Progenitor cell of endocrine pancreas (in vitro differentiated cells): ENCODE results near the gene AMH. TPM values are rescaled to one million over a fixed set of nuclear protein-coding genes. Genes with fewer than 3 reads are reported as not detected.

Source experiments
- DNase-seq: peaks from one replicate; pipeline ENCODE4 v3.0.0; 2021; ENCODE audit warnings: low spot score; ENCODE audit not compliant: unreplicated experiment
- H3K27ac Mint-ChIP-seq: 2 replicates; pipeline ENCODE4 v1.8.0; 2021; ENCODE audit warnings: mild to moderate bottlenecking, moderate library complexity, mixed read lengths
- H3K27me3 Mint-ChIP-seq: 2 replicates; pipeline ENCODE4 v1.8.0; 2021; ENCODE audit warnings: mixed read lengths
- H3K36me3 Mint-ChIP-seq: 2 replicates; pipeline ENCODE4 v1.8.0; 2022; ENCODE audit warnings: mixed read lengths; ENCODE audit not compliant: insufficient read depth
- H3K4me1 Mint-ChIP-seq: 2 replicates; pipeline ENCODE4 v1.8.0; 2021; ENCODE audit warnings: low read depth, mixed read lengths
- H3K4me3 Mint-ChIP-seq: 2 replicates; pipeline ENCODE4 v1.8.0; 2021; ENCODE audit warnings: low read depth, mild to moderate bottlenecking, moderate library complexity, mixed read lengths
- H3K9me3 Mint-ChIP-seq: 2 replicates; pipeline ENCODE4 v1.8.0; 2021; ENCODE audit warnings: low read depth, mixed read lengths
- CTCF ChIP-seq: fragments of 200-600 bp; sonication (generic); IDR thresholded peaks from one replicate; pipeline ENCODE4 v1.5.0; 2021; ENCODE audit warnings: antibody characterized with exemption, mild to moderate bottlenecking; ENCODE audit not compliant: unreplicated experiment
- total RNA-seq: library from RNA; stranded (reverse); gene quantifications from 2 replicates; pipeline ENCODE4 v1.2.1, GENCODE V29; 2021

AMH gene
- total RNA-seq, 1 donor from 2014 or later: 58.4 TPM

- H3K36me3 Mint-ChIP-seq: peaks cover 6% of the 10 kb centered on the region
- no peaks in the 10 kb centered on the region for H3K4me1 Mint-ChIP-seq
- H3K27me3 Mint-ChIP-seq: no peaks in the 10 kb centered on the region
- no peak for DNase-seq
- no peak for TF ChIP-seq CTCF
- H3K4me3 Mint-ChIP-seq: no peak overlapping the region
- H3K27ac Mint-ChIP-seq: no peak overlapping the region
- H3K9me3 Mint-ChIP-seq: no peaks in the 10 kb centered on the region
Measured at GRCh38 chr19:2226840-2227360, 22.2 kb upstream of the AMH start.

GRCh38 chr19:2227415-2228156 lies 21.5 kb upstream of the AMH start:
- no peak for DNase-seq
- Mint-ChIP-seq H3K9me3 (no peaks in the 10 kb centered on the region), H3K4me1 (no peaks in the 10 kb centered on the region), H3K36me3 (peaks cover 6% of the 10 kb centered on the region), H3K27me3 (no peaks in the 10 kb centered on the region), H3K4me3 (no peak overlapping the region), H3K27ac (no peak overlapping the region)
- no peak for TF ChIP-seq CTCF

- no peak for DNase-seq
- no peak for TF ChIP-seq CTCF
- no peak overlapping the region for H3K27ac Mint-ChIP-seq
- no peaks in the 10 kb centered on the region for H3K9me3 Mint-ChIP-seq
- H3K4me1 Mint-ChIP-seq: no peaks in the 10 kb centered on the region
- no peak overlapping the region for H3K4me3 Mint-ChIP-seq
- peaks cover 9% of the 10 kb centered on the region for H3K36me3 Mint-ChIP-seq
- no peaks in the 10 kb centered on the region for H3K27me3 Mint-ChIP-seq
Measured at GRCh38 chr19:2228157-2229030, 20.7 kb upstream of the AMH start.

GRCh38 chr19:2229103-2230032 lies 19.8 kb upstream of the AMH start:
- H3K27me3 Mint-ChIP-seq: no peaks in the 10 kb centered on the region
- TF ChIP-seq CTCF: no peak
- no peak for DNase-seq
- H3K4me1 Mint-ChIP-seq: peaks cover under 1% of the 10 kb centered on the region
- no peak overlapping the region for H3K27ac Mint-ChIP-seq
- H3K36me3 Mint-ChIP-seq: peaks cover 8% of the 10 kb centered on the region
- H3K4me3 Mint-ChIP-seq: no peak overlapping the region
- H3K9me3 Mint-ChIP-seq: no peaks in the 10 kb centered on the region
